ENCODE measurements around the gene NPW.

Gene NPW

GRCh38 chr16:2019518-2019920 is at the start of gene NPW:
TSS of gene NPW (plus strand) at chr16:2019785.
- no peak for TF ChIP-seq ZNF274 (IDR thresholded peaks at IDR 0.05; ENCODE audit: low read depth, low read length)
- no peak within 1 kb of the TSS for H3K4me3 ChIP-seq (ENCODE audit: low read length)

- H3K4me3 ChIP-seq (ENCODE audit: low read length): peak within 1 kb of the TSS; percentile 85
- no peak for TF ChIP-seq ZNF274 (IDR thresholded peaks at IDR 0.05; ENCODE audit: low read depth, low read length)
Measured at GRCh38 chr16:1971796-1972489, 47.6 kb upstream of the NPW start, which contains the start of gene TBL3. TSS of gene TBL3 (plus strand) at chr16:1972053. CDS start at chr16:1972165, 112 bp downstream.

GRCh38 chr16:1972490-1972877 is 47.1 kb upstream of the NPW start:
- peak overlapping the region; percentile 85 for H3K4me3 ChIP-seq (ENCODE audit: low read length)
- TF ChIP-seq ZNF274 (IDR thresholded peaks at IDR 0.05; ENCODE audit: low read depth, low read length): no peak

- TF ChIP-seq ZNF274 (IDR thresholded peaks at IDR 0.05; ENCODE audit: low read depth, low read length): no peak
- no peak overlapping the region for H3K4me3 ChIP-seq (ENCODE audit: low read length)
Measured at GRCh38 chr16:1973461-1974156, 46.0 kb upstream of the NPW start.

GRCh38 chr16:1974157-1975070 is 45.2 kb upstream of the NPW start:
- no peak overlapping the region for H3K4me3 ChIP-seq (ENCODE audit: low read length)
- no peak for TF ChIP-seq ZNF274 (IDR thresholded peaks at IDR 0.05; ENCODE audit: low read depth, low read length)

GRCh38 chr16:1975432-1976215 is 44.0 kb upstream of the NPW start:
- TF ChIP-seq ZNF274 (IDR thresholded peaks at IDR 0.05; ENCODE audit: low read depth, low read length): no peak
- H3K4me3 ChIP-seq (ENCODE audit: low read length): no peak overlapping the region

- TF ChIP-seq ZNF274 (IDR thresholded peaks at IDR 0.05; ENCODE audit: low read depth, low read length): no peak
- H3K4me3 ChIP-seq (ENCODE audit: low read length): no peak overlapping the region
Measured at GRCh38 chr16:1976216-1976520, 43.4 kb upstream of the NPW start.

GRCh38 chr16:1976951-1977874 is 42.4 kb upstream of the NPW start:
- no peak overlapping the region for H3K4me3 ChIP-seq (ENCODE audit: low read length)
- no peak for TF ChIP-seq ZNF274 (IDR thresholded peaks at IDR 0.05; ENCODE audit: low read depth, low read length)

- TF ChIP-seq ZNF274 (IDR thresholded peaks at IDR 0.05; ENCODE audit: low read depth, low read length): no peak
- no peak overlapping the region for H3K4me3 ChIP-seq (ENCODE audit: low read length)
Measured at GRCh38 chr16:1977875-1978268, 41.7 kb upstream of the NPW start.

GRCh38 chr16:1978476-1979120 is 41.0 kb upstream of the NPW start:
- H3K4me3 ChIP-seq (ENCODE audit: low read length): no peak overlapping the region
- no peak for TF ChIP-seq ZNF274 (IDR thresholded peaks at IDR 0.05; ENCODE audit: low read depth, low read length)

GRCh38 chr16:1979271-1980029 is 40.1 kb upstream of the NPW start:
- H3K4me3 ChIP-seq (ENCODE audit: low read length): no peak overlapping the region
- no peak for TF ChIP-seq ZNF274 (IDR thresholded peaks at IDR 0.05; ENCODE audit: low read depth, low read length)
